HG03520 (cell line): ENCODE measurements around the gene ZSCAN5C.
"Not testable (repeated sequence)": the region's sequence is repeated elsewhere in the genome, so short reads cannot be mapped to it uniquely, and the experiment has no call there.

Experiments
- ATAC-seq: cut with Tn5 transposase; IDR thresholded peaks from one replicate; pipeline ENCODE4 v1.9.1; 2021; ENCODE audit warnings: mild to moderate bottlenecking, moderate library complexity; ENCODE audit not compliant: unreplicated experiment

The ZSCAN5C gene, protein sequence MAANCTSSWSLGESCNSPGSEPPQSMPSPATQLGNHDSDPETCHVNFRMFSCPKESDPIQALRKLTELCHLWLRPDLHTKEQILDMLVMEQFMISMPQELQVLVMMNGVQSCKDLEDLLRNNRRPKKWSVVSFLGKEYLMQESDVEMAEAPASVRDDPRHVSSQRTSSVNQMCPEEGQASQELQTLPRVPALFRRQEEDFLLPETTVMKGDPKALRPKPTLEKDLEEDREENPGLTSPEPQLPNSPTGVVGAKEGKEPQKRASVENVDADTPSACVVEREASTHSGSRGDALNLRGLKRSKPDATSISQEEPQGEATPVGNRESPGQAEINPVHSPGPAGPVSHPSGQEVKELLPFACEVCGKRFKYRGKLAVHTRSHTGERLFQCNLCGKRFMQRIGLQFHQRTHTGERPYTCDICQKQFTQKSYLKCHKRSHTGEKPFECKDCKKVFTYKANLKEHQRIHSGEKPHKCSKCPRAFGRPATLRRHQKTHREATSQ

DNA sequence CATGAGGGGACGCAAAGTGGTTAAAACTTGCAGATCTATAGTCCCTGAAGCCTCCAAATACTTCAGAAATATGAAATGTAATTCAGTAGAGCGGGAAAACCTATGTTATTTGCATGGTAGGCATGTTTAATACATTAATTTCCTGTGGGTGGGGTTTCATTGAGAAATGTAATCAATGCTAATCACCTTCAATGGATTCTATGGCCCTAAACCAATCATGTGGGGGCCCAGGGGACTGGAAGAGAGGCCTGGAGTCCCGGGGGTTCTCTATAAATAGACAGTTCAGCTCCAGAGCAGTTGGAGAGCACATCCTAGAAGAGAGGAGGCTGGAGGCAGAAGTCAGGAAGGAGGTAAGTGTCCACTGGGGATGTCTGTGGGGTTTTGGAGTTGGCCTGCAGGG is at the start of gene ZSCAN5C:
Gene ZSCAN5C, plus strand, starts transcription at position 301 of the 400 bp plus-strand sequence. CDS start 3,641 bp downstream, outside the sequence.
- ATAC-seq: no peak

DNA sequence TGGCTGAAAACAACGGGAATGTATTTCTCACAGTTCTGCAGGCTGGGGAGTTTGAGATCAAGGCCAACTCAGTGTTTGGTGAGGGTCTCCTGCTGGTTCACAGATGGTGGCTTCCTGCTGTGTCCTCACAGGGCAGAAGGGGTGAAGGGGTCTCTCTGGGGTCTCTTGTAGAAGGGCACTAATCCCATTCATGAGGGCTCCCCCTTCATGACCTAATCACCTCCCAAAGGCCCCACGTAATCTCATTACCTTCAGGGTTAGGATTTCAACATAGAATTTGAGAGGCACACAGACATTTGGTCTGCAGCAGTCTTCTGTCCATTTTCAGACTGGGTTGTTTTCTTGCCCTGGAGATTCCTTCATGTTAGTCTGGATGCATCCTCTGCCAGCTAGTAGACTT is 49.4 kb upstream of the ZSCAN5C start:
- no peak for ATAC-seq

DNA sequence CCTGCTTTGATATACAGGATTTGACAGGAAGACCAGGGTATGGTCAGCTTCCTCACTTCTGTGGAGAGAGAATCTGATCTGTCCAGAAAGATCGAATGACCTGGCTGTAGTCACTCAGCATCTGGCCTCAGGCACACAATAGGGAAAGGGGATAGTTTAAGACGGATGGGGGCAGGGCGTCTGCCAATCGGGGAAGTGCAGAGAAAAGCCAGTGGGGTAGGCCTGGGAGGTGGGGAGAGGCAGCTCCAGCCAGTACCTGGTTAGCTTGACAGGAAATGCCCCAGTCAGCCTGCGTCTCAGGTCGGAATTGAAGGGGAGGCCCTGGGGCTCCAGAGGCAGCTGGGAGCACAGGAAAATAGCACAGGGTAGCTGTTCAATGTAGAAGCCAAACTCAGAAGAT is 48.6 kb upstream of the ZSCAN5C start:
- ATAC-seq: no peak

DNA sequence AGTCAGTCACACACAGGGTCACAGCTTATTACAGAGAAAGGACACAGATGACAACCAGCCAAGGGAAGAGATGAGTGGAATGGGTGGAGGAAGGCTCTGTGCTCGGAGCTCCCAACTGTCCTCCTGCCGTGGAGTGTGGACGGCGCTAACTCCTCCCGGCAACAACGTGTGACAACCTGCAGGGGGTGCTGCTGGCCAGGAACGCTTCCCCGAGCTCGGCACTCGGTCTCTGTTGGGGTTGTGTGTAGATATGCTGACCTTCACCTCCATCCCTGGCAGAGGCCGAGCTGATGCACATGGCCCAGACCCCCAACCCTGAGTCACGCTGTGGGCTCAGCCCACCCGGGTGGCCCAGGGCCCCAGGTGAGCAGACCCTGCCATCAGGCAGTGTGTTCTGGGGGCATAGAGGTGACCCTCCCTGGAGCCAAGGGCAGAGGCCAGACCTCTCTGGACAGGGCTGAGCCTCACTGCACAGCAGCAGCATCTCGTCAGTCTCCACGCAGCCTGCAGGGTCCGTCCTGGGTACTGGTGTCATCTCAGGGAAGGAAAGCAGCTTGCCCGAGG is 46.9 kb upstream of the ZSCAN5C start:
- ATAC-seq: no peak

DNA sequence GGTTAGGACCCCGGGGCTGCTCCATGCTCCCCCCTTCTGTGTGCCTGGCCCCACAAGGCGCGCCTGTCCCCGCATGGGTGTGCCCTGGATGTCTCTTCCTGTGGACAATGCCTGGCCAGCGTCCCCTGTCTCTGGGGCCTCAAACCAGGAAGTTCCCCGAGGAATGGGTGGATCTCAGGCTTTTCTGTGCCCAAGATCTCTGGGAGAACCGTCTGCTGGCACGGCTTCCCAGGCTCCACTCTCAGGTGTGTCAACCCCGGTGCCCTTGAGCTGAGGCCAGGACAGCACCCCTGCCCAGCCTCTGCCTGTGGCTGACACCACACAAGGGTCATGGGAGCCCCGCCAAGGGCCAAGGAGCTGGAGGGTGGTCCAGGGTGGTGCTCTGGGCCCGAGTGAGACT is 45.3 kb upstream of the ZSCAN5C start:
- no peak for ATAC-seq

DNA sequence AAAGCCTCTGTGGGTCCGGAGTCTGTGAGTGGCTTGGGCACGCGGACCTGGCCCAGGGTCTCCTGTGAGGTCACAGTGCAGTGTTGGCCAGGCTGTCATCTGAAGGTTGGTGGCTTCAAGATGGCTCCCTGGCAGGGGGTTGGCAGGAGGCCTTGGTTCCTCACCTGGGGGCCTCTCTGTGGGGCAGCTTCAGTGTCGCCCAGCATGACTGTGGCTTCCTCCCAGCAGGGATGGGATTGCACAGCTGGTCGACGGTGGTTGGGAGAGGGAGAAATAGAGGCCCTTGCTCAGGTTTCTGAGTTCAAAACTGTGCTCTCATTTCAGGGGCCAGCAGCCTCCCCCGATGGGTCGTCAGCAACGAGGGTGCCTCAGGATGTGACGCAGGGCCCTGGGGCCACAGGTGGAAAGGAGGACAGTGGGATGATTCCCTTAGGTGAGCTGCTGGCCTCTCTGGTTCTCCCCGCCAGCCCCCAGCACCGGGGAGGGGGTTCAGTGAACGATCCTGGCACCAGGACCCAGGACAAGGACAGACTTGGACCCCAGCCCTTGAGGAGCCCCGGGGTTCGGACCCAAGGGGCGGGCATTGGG is 43.8 kb upstream of the ZSCAN5C start:
- no peak for ATAC-seq

DNA sequence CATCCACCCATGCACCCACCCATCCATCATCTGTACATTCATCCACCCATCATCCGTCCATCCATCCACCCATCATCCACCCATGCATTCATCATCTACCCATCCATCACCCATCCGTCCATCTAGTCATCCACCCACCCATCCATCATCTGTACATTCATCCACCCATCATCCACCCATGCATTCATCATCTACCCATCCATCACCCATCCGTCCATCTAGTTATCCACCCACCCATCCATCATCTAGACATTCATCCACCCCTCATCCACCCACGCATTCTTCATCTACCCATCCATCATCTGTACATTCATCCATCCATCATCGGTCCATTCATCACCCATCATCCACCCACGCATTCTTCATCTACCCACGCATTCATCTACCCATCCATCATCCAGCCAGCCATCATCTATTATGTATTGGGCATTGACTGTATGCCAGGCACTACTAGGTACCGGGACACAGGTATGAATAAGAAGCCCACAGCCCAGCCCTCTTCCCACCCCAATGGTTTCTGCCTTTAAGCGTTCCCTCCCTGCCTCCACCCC is 43.0 kb upstream of the ZSCAN5C start:
- no peak for ATAC-seq

DNA sequence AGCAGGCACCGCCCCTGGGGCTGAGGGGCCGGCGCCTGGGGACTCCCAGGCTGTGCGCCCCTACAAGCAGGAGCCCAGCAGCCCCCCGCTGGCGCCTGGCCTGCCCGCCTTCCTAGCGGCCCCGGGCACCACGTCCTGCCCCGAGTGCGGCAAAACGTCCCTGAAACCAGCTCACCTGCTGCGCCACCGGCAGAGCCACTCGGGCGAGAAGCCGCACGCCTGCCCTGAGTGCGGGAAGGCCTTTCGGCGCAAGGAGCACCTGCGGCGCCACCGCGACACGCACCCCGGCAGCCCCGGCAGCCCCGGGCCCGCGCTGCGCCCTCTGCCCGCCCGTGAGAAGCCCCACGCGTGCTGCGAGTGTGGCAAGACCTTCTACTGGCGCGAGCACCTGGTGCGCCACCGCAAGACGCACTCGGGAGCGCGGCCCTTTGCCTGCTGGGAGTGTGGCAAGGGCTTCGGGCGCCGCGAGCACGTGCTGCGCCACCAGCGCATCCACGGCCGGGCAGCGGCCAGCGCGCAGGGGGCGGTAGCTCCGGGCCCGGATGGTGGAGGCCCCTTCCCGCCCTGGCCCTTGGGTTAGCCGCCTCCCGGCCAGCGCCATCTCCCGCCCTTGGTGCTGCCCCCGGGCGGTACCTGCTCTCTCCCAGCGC is 42.3 kb upstream of the ZSCAN5C start:
- ATAC-seq: no peak

DNA sequence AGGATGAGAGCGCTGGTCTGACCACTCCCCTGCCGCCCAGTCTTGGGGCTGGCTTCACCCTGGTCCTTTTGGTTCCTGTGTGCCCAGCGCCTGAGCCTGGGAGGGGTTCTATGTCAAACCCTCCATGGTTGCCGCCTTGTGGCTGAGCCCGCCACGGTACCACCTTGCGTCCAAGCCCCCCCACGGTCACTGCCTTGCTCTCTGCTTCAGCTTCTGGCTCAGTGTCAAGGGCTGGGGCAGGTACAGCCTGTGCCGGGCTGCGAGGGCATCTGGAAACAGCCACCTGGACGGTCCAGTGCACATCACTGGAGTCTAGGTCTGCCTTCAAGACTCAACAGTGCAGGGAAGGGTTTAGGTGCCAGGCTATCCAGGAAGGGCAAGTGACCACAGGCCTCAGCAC is 40.5 kb upstream of the ZSCAN5C start:
- no peak for ATAC-seq

DNA sequence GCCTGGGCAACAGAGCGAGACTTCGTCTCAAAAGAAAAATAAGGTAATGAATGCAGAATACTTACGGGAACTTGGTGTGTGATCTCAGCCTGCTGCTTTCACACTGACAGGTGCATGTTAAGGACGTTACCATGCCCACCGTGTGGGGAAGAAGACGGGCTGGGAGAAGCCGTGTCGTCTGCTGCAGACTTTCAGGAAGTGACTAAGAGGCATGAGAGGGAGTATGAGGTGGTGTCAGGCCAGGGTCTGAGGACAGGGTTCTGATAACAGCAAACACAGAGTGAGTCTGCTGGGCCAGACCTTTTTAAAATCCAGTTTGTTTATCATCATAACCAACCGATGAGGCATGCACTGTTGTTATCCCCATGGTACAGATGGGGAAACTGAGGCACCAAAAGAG is 39.8 kb upstream of the ZSCAN5C start:
- no peak for ATAC-seq

DNA sequence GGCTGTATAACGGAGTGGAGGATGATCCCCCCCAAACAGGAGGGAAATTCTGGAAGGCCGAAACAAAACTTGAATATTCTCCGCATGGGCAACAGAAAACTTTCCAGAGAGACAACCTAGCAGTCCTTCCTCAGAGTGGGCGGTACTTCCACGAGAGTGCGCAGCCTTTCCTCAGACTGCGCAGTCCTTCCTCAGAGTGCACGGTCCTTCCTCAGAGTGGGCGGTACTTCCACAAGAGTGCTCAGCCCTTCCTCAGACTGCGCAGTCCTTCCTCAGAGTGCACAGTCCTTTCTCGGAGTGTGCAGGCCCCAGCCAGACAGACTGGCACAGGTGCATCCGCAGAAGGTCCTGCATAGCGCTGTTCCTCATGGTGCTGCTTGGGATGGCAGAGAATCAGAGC is 39.0 kb upstream of the ZSCAN5C start:
- ATAC-seq: no peak

DNA sequence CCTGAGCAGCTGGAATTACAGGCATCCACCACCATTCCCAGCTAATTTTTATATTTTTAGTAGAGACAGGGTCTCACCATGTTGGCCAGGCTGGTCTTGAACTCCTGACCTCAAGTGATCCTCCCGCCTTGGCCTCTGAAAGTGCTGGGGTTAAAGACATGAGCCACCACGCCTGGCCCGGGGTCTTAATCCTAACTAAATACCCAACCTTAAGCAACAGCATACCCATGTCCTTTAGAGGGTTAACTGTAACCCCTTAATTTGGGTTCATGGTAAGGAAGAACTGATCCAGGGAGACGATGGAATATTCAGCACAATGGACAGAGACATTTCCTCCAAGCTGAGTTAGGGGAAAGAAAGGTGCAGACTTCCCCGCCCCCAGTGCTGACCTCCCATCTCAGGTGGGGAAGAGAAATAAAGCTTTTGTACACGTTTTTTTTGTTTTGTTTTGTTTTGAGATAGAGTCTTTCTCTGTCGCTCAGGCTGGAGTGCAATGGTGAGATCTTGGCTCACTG is 35.0 kb upstream of the ZSCAN5C start:
- ATAC-seq: no peak

DNA sequence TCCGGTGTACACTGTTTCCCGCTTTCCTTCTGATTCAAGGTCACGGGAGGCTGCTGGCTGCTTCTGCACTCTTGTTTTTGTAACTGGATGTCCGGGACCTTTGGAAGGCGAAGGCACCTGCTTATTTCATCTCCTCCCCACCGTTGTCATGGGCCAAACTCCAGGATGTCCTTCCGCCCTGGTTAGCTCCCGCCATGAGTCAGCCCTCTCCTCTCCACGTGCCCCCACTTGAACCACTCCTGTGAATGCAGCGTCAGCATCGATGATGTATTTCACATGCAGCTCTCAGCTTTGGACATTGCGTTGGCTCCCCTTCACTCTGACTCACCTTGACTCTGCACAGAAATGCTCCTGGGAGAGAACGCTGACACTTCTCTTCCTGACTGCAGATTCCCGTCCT is 31.8 kb upstream of the ZSCAN5C start:
- ATAC-seq: no peak

DNA sequence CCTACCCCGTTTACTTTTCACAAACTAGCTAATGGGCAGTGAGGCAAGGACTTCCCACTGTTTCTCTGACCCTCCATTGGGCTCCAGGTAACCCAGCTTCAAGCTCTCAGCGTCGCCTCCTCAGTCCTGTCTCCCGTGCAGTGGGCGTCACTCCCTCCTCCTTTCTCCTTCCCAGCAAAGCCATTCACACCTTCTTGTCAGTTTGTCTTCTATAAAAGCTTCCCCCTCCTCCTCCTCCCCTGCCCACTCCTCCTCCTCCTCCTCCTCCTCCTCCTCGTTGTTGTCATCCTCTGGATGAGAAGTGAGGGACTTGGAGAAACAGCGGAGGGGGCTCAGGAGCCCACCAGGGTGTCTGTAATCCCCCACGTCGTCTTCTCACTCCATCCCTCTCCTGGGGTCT is 28.0 kb upstream of the ZSCAN5C start:
- no peak for ATAC-seq

DNA sequence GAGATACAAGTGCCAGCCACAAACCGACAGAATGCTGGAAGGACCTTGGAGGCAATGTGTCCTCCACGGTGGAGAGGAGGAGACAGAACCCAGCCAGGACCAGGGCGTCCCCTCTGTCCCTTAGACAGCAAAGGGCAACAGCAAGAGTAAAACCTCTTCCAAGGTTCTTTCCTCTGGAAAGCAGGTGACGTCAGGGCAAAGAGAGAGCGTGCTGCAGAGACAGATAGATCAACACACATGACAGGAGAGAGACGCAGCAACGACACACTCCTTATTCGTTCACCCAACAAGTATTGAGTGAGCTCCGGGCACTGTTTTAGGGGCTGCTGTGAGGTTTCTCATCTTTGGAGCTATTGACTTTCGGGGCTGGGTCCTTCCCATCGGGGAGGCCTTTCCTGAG is 27.5 kb upstream of the ZSCAN5C start:
- ATAC-seq: no peak

DNA sequence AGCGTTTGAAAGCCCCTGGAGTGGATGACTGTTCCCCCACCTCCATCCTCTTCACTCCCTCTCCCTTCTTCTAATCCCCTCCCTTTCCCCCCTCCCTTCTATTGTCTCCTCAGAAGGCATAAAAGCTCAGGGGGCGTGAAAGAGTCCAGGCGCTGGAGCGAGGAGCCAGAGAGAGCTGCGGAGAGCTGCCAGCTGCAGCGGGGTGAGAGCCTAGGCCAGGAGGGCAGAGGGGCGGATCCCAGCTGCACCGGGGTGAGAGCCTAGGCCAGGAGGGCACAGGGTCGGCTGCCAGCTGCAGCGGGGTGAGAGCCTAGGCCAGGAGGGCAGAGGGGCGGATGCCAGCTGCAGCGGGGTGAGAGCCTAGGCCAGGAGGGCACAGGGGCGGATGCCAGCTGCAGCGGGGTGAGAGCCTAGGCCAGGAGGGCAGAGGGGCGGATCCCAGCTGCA is 26.2 kb upstream of the ZSCAN5C start, which contains the start of gene GALP:
Gene GALP, plus strand, starts transcription at position 148 of the 447 bp plus-strand sequence. CDS start 1,101 bp downstream, outside the sequence.
- not testable (repeated sequence) for ATAC-seq

DNA sequence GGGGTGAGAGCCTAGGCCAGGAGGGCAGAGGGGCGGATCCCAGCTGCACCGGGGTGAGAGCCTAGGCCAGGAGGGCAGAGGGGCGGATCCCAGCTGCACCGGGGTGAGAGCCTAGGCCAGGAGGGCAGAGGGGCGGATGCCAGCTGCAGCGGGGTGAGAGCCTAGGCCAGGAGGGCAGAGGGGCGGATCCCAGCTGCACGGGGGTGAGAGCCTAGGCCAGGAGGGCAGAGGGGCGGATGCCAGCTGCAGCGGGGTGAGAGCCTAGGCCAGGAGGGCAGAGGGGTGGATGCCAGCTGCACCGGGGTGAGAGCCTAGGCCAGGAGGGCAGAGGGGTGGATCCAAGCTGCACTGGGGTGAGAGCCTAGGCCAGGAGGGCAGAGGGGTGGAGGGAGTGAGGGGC is 25.8 kb upstream of the ZSCAN5C start:
- not testable (repeated sequence) for ATAC-seq

DNA sequence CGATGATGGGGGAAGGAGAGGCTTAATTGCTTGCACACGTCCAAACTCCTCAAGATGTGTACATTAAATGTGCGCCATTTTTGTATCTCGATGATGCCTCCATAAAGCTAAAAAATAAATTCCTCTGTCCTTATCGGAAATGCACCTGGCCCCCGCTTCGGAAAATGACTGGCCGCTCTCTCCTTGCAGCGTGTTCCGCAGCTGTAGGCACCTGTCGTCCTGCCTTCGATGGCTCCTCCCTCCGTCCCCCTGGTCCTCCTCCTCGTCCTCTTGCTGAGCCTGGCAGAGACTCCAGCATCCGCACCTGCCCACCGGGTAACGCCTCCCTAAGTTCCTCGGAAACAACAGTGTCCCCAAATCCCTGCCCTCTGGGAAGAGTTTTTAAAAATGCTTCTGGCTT is 25.2 kb upstream of the ZSCAN5C start:
- no peak for ATAC-seq

DNA sequence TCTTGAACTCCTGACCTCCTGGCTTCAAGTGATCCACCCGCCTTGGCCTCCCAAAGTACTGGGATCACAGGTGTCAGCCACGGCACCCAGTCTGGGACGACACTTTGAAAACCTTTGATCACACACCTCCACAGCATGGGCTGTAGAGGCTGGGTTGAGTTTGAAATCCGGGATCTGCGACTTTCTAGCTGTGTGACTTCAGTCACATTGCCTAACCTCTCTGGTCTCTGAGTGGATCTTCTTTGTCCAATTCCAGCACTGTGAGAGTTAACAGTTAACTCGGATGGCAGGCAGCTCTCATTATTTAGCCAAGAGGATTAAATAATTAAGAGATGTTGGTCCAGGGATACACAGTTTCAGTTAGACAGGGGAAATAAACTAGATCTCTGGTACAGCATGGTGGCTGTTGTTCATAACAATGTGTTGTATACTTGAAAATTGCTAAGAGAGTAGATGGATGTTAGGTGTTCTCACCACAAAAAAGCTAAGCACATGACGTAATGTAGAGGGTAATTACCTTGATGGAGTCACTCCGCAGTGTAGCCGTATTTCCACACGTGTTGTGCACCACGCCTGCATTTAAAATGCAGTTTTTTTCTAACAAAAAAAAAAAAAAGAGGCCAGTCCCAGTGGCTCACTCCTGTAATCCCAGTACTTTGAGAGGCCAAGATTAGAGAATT is 24.4 kb upstream of the ZSCAN5C start:
- no peak for ATAC-seq

DNA sequence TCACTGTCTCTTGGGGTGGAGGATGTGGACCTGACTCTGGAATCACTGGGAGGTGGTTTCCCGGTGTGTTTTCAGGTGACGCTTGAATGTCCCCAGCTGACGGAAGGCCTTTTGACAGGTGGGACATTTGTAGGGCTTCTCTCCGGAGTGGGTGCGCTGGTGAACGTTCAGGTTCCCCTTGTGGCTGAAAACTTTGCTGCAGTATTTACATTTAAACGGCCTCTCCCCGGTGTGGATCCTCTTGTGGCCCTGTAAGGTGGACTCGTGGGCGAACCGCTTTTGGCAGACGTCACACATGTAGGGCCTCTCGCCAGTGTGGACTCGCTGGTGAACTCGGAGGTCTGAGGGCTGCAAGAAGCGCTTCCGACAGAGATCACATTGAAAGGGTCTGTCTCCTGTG is 12.3 kb upstream of the ZSCAN5C start:
- ATAC-seq: no peak
